Raji (cell line): ENCODE data around the gene KDM2B.

Experiments used
- POLR2A ChIP-seq: IDR thresholded peaks from 2 replicates; pipeline ENCODE4 v1.6.1; 2011; ENCODE audit warnings: low read depth, low read length, control low read depth; ENCODE audit not compliant: insufficient read depth

Gene KDM2B

DNA sequence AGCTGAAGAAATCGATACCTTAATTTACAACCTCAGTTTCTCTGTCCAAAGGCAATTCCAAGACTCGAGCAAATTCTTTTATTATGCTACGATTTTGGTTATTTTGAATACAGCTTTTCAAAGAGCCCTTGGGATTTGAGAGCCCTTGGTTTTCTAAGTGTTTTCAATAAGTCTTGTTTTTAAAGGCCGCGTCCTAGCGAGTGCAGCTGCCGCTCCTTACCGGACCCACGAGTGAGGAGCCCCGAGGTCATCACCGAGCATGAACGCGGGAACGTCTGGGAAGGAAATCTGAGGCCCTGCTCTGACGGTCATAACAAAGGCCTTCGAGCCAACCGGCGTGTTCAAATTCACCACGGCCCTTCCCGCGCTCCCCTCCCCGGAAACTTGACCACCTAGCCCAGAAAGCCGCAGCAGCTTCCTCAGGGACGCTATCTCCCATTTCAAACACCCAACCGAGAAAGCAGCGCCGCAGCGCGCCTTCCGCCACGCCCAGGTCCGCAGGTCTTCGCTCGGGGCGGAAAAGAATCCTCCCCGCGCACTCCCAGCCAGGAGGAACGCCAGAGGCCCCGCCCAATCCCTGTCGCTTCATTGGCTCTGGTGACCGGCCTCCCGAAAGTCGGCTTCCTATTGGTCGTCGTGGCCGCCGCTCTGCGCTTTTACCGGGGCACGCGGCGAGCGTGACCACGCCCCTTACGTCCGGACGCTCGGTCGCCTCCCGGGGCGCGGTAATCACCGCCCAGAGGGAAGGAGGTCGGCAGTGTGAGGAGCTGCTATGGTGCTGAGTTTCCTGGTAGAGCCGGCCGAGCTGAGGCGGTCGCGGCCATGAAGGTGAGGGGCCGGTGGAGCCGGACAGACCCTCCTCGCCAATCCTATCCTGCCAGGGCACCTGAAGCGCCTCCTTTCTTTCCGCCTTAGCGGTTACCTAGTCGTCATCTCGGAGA lies 181.2 kb downstream of the KDM2B start, which contains the start of gene RNF34:
Gene RNF34, plus strand, starts transcription at position 728 of the 941 bp plus-strand sequence. Its CDS starts 95 bp downstream, at position 823.
- TF ChIP-seq POLR2A: peak; percentile 98

GRCh38 chr12:121398355-121398754 lies 182.5 kb downstream of the KDM2B start:
- TF ChIP-seq POLR2A: no peak

DNA sequence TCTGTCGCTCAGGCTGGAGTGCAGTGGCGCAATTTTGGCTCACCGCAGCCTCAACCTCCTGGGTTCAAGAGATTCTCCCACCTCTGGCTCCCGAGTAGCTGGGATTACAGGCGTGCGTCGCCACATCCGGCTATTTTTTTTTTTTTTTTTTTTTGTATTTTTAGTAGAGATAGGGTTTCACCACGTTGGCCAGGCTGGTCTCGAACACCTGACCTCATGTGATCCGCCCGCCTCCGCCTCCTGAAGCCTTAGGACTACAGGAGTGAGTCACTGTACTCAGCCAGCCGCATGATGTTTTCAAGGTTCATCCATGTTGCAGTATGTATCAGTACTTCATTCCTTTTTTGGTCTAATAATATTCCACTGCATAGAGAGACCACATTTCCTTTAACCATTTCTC lies 183.3 kb downstream of the KDM2B start:
- TF ChIP-seq POLR2A: no peak

- TF ChIP-seq POLR2A: no peak
These were observed 188.5 kb downstream of the KDM2B start for GRCh38 chr12:121392325-121392716.

GRCh38 chr12:121391619-121392324 lies 189.1 kb downstream of the KDM2B start:
- no peak for TF ChIP-seq POLR2A

- TF ChIP-seq POLR2A: no peak
These were observed 190.0 kb downstream of the KDM2B start for GRCh38 chr12:121390856-121391255.

- no peak for TF ChIP-seq POLR2A
These were observed 192.3 kb downstream of the KDM2B start for GRCh38 chr12:121388421-121388981.

- no peak for TF ChIP-seq POLR2A
These were observed 197.2 kb downstream of the KDM2B start for GRCh38 chr12:121383601-121384021.

GRCh38 chr12:121379945-121380344 lies 200.9 kb downstream of the KDM2B start:
- no peak for TF ChIP-seq POLR2A
